ENCODE results near the gene NCAM2. TPM values are rescaled to one million over a fixed set of nuclear protein-coding genes. Genes with fewer than 3 reads are reported as not detected.

The NCAM2 gene
- total and polyA plus RNA-seq, 2 experiments from 2014 or later, result 0.36 to 0.83 TPM

DNA sequence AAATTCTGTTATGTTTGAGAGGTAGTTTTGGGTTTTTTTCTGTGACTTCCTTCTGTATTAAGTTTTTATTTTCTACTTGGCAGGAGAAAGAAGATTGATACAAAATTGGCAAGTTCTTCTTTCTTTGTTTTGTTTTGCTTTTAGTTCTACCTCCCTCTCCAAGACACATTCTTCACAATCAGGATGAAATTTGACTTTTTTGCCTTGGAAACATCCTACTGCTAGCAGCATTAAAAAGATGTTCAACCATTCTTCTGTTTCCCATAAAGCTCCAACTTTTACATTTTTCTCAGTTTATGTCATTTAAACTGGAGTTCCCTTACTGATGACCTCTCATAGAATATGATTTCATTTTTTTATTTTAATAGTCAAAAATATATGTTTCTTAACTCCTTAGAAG, 234.8 kb downstream of the NCAM2 start:
- no peaks in the 10 kb centered on the region for H3K36me3 ChIP-seq (ENCODE audit: insufficient read depth)
- no peak for ATAC-seq

More for the DNA sequence above, 234.8 kb downstream of the NCAM2 start:
- Mint-ChIP-seq H3K4me3 (no peak overlapping the region), H3K36me3 (ENCODE audit: low read depth) (no peaks in the 10 kb centered on the region), H3K4me1 (no peaks in the 10 kb centered on the region), H3K9me3 (no peaks in the 10 kb centered on the region), H3K27me3 (ENCODE audit: insufficient read depth, low read depth, poor library complexity) (no peaks in the 10 kb centered on the region), H3K27ac (no peak overlapping the region)
- H4K20me1 ChIP-seq (replicated peaks; ENCODE audit: insufficient read depth), result no peaks in the 10 kb centered on the region
- H2AFZ ChIP-seq, result no peak overlapping the region
- H3F3A ChIP-seq (replicated peaks; ENCODE audit: low read depth), result no peaks in the 10 kb centered on the region
- DNase-seq (ENCODE audit: low spot score), result no peak
- H3K4me2 ChIP-seq, result no peak overlapping the region
- H3K27ac ChIP-seq (ENCODE audit: low read depth), result no peak overlapping the region
- no peaks in the 10 kb centered on the region for H3K27me3 ChIP-seq (ENCODE audit: insufficient read depth)
- no peaks in the 10 kb centered on the region for H3K4me1 ChIP-seq (ENCODE audit: insufficient read depth)
- H3K9me2 ChIP-seq (ENCODE audit: insufficient read depth), result no peaks in the 10 kb centered on the region
- H3K4me3 ChIP-seq, result no peak overlapping the region
- H3K79me2 ChIP-seq (replicated peaks; ENCODE audit: insufficient read depth), result no peaks in the 10 kb centered on the region
- TF ChIP-seq ZNF114 (CRISPR knock-in tag; IDR thresholded peaks at IDR 0.05), result no peak
- no peak for TF ChIP-seq EZH2 (IDR thresholded peaks at IDR 0.05; ENCODE audit: low read depth, unreplicated experiment)
- TF ChIP-seq, protein P1, sequence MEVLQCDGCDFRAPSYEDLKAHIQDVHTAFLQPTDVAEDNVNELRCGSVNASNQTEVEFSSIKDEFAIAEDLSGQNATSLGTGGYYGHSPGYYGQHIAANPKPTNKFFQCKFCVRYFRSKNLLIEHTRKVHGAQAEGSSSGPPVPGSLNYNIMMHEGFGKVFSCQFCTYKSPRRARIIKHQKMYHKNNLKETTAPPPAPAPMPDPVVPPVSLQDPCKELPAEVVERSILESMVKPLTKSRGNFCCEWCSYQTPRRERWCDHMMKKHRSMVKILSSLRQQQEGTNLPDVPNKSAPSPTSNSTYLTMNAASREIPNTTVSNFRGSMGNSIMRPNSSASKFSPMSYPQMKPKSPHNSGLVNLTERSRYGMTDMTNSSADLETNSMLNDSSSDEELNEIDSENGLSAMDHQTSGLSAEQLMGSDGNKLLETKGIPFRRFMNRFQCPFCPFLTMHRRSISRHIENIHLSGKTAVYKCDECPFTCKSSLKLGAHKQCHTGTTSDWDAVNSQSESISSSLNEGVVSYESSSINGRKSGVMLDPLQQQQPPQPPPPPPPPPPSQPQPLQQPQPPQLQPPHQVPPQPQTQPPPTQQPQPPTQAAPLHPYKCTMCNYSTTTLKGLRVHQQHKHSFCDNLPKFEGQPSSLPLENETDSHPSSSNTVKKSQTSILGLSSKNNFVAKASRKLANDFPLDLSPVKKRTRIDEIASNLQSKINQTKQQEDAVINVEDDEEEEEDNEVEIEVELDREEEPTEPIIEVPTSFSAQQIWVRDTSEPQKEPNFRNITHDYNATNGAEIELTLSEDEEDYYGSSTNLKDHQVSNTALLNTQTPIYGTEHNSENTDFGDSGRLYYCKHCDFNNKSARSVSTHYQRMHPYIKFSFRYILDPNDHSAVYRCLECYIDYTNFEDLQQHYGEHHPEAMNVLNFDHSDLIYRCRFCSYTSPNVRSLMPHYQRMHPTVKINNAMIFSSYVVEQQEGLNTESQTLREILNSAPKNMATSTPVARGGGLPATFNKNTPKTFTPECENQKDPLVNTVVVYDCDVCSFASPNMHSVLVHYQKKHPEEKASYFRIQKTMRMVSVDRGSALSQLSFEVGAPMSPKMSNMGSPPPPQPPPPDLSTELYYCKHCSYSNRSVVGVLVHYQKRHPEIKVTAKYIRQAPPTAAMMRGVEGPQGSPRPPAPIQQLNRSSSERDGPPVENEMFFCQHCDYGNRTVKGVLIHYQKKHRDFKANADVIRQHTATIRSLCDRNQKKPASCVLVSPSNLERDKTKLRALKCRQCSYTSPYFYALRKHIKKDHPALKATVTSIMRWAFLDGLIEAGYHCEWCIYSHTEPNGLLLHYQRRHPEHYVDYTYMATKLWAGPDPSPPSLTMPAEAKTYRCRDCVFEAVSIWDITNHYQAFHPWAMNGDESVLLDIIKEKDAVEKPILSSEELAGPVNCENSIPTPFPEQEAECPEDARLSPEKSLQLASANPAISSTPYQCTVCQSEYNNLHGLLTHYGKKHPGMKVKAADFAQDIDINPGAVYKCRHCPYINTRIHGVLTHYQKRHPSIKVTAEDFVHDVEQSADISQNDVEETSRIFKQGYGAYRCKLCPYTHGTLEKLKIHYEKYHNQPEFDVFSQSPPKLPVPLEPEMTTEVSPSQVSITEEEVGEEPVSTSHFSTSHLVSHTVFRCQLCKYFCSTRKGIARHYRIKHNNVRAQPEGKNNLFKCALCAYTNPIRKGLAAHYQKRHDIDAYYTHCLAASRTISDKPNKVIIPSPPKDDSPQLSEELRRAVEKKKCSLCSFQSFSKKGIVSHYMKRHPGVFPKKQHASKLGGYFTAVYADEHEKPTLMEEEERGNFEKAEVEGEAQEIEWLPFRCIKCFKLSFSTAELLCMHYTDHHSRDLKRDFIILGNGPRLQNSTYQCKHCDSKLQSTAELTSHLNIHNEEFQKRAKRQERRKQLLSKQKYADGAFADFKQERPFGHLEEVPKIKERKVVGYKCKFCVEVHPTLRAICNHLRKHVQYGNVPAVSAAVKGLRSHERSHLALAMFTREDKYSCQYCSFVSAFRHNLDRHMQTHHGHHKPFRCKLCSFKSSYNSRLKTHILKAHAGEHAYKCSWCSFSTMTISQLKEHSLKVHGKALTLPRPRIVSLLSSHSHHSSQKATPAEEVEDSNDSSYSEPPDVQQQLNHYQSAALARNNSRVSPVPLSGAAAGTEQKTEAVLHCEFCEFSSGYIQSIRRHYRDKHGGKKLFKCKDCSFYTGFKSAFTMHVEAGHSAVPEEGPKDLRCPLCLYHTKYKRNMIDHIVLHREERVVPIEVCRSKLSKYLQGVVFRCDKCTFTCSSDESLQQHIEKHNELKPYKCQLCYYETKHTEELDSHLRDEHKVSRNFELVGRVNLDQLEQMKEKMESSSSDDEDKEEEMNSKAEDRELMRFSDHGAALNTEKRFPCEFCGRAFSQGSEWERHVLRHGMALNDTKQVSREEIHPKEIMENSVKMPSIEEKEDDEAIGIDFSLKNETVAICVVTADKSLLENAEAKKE (CRISPR knock-in tag; IDR thresholded peaks at IDR 0.05), result no peak
- TF ChIP-seq, protein P2, sequence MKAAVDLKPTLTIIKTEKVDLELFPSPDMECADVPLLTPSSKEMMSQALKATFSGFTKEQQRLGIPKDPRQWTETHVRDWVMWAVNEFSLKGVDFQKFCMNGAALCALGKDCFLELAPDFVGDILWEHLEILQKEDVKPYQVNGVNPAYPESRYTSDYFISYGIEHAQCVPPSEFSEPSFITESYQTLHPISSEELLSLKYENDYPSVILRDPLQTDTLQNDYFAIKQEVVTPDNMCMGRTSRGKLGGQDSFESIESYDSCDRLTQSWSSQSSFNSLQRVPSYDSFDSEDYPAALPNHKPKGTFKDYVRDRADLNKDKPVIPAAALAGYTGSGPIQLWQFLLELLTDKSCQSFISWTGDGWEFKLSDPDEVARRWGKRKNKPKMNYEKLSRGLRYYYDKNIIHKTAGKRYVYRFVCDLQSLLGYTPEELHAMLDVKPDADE (IDR thresholded peaks at IDR 0.05), result no peak
- TF ChIP-seq, protein P3, sequence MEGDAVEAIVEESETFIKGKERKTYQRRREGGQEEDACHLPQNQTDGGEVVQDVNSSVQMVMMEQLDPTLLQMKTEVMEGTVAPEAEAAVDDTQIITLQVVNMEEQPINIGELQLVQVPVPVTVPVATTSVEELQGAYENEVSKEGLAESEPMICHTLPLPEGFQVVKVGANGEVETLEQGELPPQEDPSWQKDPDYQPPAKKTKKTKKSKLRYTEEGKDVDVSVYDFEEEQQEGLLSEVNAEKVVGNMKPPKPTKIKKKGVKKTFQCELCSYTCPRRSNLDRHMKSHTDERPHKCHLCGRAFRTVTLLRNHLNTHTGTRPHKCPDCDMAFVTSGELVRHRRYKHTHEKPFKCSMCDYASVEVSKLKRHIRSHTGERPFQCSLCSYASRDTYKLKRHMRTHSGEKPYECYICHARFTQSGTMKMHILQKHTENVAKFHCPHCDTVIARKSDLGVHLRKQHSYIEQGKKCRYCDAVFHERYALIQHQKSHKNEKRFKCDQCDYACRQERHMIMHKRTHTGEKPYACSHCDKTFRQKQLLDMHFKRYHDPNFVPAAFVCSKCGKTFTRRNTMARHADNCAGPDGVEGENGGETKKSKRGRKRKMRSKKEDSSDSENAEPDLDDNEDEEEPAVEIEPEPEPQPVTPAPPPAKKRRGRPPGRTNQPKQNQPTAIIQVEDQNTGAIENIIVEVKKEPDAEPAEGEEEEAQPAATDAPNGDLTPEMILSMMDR (conservative IDR thresholded peaks at IDR 0.05; ENCODE audit: low read depth in 2 of 2), result no peak
- TF ChIP-seq NANOG (IDR thresholded peaks at IDR 0.05; ENCODE audit: borderline replicate concordance), result no peak
- TF ChIP-seq POLR2AphosphoS5 (IDR thresholded peaks at IDR 0.05; ENCODE audit: low read depth), result no peak
- TF ChIP-seq CREB1 (CRISPR knock-in tag; IDR thresholded peaks at IDR 0.05; ENCODE audit: low read depth), result no peak
- no peak for TF ChIP-seq STAT1 (IDR thresholded peaks at IDR 0.05; ENCODE audit: unreplicated experiment)
- no peak for TF ChIP-seq EZH2phosphoT487 (IDR thresholded peaks at IDR 0.05; ENCODE audit: unreplicated experiment)
- no peak for TF ChIP-seq JUNB (IDR thresholded peaks at IDR 0.05; ENCODE audit: unreplicated experiment)
- no peak for TF ChIP-seq ZNF331 (CRISPR knock-in tag; IDR thresholded peaks at IDR 0.05; ENCODE audit: low read depth)
- TF ChIP-seq, protein P4, sequence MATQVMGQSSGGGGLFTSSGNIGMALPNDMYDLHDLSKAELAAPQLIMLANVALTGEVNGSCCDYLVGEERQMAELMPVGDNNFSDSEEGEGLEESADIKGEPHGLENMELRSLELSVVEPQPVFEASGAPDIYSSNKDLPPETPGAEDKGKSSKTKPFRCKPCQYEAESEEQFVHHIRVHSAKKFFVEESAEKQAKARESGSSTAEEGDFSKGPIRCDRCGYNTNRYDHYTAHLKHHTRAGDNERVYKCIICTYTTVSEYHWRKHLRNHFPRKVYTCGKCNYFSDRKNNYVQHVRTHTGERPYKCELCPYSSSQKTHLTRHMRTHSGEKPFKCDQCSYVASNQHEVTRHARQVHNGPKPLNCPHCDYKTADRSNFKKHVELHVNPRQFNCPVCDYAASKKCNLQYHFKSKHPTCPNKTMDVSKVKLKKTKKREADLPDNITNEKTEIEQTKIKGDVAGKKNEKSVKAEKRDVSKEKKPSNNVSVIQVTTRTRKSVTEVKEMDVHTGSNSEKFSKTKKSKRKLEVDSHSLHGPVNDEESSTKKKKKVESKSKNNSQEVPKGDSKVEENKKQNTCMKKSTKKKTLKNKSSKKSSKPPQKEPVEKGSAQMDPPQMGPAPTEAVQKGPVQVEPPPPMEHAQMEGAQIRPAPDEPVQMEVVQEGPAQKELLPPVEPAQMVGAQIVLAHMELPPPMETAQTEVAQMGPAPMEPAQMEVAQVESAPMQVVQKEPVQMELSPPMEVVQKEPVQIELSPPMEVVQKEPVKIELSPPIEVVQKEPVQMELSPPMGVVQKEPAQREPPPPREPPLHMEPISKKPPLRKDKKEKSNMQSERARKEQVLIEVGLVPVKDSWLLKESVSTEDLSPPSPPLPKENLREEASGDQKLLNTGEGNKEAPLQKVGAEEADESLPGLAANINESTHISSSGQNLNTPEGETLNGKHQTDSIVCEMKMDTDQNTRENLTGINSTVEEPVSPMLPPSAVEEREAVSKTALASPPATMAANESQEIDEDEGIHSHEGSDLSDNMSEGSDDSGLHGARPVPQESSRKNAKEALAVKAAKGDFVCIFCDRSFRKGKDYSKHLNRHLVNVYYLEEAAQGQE (IDR thresholded peaks at IDR 0.05; ENCODE audit: unreplicated experiment), result no peak

Data from GM23338 (cell line).